GM19043 (cell line): ENCODE measurements around the gene CFAP210.
"Not testable (repeated sequence)": the region's sequence is repeated elsewhere in the genome, so short reads cannot be mapped to it uniquely, and the experiment has no call there.

Experiments used
- ATAC-seq: cut with Tn5 transposase; IDR thresholded peaks from one replicate; pipeline ENCODE4 v1.9.1; 2021; ENCODE audit warnings: low read depth; ENCODE audit not compliant: unreplicated experiment

CFAP210 gene

GRCh38 chr2:169636440-169637097 lies 57.6 kb downstream of the CFAP210 start:
- ATAC-seq = no peak

DNA sequence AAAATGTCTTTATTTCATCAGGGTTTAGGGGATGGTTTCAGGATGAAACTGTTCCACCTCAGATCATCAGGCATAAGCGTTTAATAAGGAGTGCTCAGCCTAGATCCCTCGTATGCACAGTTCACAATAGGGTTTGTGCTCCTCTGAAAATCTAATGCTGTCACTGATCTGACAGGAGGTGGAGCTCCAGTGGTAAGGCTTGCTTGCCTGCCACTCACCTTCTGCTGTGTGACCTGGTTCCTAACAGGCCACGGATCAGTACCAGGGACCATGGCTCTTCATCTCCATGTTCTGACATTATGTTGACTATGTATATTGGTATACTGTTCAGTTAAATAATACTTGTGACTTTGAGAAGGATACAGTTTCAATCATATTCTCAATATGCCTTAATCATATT lies 68.4 kb downstream of the CFAP210 start:
- no peak for ATAC-seq

DNA sequence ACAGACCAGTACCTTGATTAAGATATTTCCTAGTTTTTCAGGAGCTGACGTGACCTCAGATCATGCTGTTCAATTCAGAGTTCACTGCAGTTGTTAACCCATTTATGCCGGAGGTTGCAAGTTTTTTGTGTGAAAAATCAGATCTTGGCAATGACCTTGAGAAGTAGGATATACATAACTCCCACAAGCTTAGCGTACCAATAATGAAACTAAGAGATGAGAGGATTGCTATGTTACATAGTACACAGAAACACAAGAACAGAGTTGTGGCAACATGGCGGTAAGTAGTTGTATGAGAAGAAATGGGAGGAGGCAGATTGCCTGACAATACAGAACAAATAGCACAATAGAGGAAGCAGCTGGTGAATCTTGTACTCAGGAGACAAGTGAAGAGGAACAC lies 71.0 kb downstream of the CFAP210 start:
- ATAC-seq = no peak

GRCh38 chr2:169620509-169620908 lies 73.7 kb downstream of the CFAP210 start:
- ATAC-seq = no peak

DNA sequence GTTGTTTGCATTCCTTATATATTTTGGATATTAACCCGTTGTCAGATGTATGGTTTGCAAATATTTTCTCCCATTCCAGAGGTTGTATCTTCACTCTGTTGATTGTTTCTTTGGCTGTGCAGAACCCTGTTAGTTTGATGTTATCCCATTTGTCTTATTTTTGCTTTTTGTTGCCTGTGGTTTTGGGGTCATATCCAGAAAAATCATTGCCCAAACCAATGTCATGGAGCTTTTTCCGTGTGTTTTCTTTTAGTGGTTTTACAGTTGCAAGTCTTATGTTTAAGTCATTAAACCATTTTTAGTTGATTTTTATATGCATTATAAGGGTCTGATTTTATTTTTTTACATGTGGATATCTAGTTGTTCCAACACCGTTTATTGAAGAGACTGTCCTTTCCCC lies 74.3 kb downstream of the CFAP210 start:
- no peak for ATAC-seq

GRCh38 chr2:169615982-169616381 lies 78.2 kb downstream of the CFAP210 start:
- ATAC-seq = not testable (repeated sequence)

GRCh38 chr2:169613876-169614275 lies 80.3 kb downstream of the CFAP210 start:
- no peak for ATAC-seq

GRCh38 chr2:169609264-169609663 lies 84.9 kb downstream of the CFAP210 start:
- ATAC-seq = no peak

DNA sequence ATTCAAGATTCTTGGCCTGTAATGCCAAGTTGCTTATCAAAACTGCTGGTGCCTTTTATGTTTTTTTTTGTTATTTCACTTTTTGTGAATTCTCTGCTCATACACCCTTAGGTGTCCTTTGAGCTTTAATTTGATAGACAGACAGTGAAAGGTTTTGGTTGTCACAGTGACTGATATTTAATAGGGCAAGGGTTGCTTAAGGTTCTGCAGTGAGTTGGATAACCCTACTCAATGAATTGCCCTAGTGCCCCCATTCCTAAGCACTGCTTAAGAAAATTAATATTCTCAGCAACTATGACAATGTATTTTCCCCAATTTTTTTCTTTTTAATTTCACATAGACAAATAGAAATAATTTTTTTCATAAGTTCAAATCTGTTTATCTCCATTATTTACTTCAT lies 94.6 kb downstream of the CFAP210 start:
- no peak for ATAC-seq

DNA sequence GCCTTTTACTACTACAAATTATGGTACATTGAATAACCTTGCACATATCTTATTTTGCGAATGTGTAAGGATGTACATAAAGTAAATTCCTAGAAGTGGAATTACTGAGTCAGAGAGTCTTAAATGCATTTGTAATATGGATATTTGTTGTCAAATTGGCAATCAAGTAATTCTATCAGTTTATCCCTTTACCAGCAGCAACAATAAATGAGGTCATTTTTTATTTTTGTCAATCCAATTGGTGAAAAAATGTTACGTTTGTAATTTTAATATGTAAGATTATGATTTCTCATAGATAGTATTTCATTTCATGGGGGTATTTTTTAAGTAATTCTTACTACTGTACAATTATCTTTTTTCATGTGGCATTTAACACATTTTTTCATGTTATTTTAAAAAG lies 95.2 kb downstream of the CFAP210 start:
- ATAC-seq = no peak

GRCh38 chr2:169596546-169596945 lies 97.7 kb downstream of the CFAP210 start:
- not testable (repeated sequence) for ATAC-seq
